Amygdala (tissue), 56 donors: ENCODE measurements around the gene COL6A3.
"Not testable (repeated sequence)": the region's sequence is repeated elsewhere in the genome, so short reads cannot be mapped to it uniquely, and the experiment has no call there.

Experiments used
- DNase-seq, 56 donors: peaks; one replicate each; lab custom pipeline; 2025; lab: John Stamatoyannopoulos, UW

The COL6A3 gene

GRCh38 chr2:237388036-237388435 is 25.9 kb downstream of the COL6A3 start:
- DNase-seq, result no peak

- no peak for DNase-seq
These were observed 29.3 kb downstream of the COL6A3 start for GRCh38 chr2:237384672-237385020.

DNA sequence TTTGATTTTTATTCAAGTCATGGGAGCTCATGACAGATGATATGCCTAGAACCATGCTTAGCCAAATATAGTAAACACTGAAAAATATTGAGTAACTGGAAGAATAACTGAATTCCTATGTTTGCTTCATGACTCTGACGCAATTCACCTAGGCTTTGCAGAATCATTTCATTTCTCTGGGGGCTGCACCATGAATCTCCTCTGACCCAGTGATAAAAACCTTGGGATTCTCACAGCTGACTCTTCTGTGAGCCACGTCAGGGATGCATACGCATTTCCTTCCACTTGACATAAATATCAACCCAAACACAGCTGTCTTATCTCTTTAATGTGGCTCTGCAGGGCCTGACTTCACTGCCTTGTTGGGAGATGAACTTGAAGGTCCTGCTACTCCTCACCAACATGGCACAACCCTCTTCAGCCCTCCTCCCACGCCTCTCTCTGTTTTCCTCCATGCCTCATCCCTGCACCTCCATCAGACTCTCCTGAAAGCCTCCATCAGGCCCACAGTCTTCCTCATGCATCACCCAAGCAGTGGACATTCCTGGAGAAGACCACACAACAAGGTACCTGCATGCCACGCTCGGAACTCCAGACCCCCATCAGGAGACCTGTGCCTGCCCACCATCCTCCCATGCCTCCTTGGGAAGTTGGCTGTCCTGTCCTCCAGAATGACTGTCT is 29.8 kb downstream of the COL6A3 start:
- no peak for DNase-seq

- DNase-seq, result no peak
These were observed 33.2 kb downstream of the COL6A3 start for GRCh38 chr2:237380768-237381167.

- no peak for DNase-seq
These were observed 34.3 kb downstream of the COL6A3 start for GRCh38 chr2:237379636-237380035.

- DNase-seq, result no peak
These were observed 35.3 kb downstream of the COL6A3 start for GRCh38 chr2:237378650-237379049.

DNA sequence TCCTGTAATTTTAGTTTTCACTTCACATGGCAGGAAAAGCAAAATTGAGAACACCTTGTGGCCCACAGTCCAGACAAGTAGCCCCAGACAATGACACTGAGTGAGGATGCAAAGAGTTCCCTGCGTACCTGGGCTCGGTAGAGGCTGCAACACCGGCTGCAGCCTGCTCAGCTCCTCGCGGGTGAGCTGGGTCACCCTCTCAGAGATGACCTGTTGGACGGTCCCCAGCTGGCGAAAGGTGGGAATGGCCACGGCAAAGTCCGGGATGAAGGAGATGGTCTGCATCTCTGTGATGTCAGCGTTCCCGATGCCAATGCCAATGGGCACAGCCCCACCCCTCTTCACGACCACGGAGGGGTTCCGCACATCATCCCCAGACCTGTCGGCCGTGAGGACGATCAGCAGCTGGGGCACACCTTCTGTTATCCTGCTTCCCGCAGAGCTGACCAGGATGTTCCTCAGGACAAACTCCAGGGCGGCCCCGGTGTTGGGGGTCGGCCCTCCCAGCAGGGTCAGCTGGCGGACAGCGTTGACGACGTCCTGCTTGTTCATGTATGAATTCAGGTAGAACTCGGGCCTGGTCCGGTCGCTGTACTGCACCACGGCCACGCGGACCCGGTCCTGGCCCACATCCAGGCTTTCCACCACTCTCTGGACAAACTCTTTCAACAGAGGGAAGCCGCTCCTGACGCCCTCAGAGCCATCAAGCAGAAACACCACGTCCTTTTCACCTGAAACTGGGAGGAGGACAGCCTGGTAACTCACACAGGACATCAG is 39.5 kb downstream of the COL6A3 start:
- DNase-seq, result no peak

DNA sequence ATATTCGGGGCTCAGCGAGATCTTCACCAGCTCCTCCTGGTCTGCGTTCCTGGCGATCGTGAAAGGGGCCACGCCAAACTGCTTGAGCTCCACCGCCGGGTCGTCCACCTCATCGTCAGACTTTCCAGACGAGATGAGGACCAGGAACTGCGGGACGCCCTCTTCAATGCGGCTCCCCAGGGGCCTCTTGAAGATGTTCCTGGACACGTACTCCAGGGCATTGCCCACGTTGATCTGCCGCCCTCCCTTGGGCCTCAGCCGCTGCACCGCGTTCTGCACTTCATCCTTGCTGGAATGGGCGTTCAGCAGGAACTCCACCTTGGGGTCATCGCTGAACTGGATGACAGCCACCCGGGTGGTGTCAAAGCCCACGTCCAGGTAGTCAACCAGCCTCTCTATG is 42.1 kb downstream of the COL6A3 start:
- no peak for DNase-seq

DNA sequence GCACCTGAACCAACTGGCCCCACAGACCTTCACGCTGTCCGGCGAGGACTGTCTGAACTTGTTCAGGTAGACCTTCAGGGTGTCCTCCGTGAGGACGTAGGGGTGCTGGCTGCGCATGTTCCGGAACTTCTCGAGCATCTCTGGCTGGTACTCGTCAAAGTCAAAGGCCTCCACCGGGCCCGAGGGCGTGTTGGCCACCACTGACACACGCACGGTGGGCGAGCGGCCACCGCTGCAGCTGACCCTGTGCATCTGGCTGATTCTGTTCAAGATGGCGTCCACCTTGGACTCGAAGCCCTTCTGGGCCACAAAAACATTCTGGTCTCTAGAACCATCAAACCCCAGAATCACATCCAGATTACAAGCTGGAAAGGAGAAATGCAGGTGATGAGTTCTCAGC is 48.3 kb downstream of the COL6A3 start:
- no peak for DNase-seq

DNA sequence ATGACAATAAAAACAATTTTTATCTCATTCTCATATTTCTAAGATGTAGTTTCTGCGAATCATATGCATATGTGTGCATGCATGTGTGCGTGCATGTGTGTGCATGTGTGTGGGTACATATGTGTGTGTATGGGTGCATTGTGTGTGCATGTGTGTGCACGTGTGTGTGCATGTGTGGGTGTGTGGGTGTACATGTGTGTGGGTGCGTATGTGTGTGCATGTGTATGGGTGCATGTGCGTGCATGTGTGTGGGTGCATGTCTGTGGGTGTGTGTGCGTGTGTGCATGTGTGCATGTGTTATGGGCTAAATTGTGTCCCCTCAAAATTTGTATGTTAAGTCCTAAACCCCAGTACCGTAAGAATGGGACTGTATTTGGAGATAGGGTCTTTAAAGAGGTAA is 49.3 kb downstream of the COL6A3 start:
- DNase-seq, result no peak

DNA sequence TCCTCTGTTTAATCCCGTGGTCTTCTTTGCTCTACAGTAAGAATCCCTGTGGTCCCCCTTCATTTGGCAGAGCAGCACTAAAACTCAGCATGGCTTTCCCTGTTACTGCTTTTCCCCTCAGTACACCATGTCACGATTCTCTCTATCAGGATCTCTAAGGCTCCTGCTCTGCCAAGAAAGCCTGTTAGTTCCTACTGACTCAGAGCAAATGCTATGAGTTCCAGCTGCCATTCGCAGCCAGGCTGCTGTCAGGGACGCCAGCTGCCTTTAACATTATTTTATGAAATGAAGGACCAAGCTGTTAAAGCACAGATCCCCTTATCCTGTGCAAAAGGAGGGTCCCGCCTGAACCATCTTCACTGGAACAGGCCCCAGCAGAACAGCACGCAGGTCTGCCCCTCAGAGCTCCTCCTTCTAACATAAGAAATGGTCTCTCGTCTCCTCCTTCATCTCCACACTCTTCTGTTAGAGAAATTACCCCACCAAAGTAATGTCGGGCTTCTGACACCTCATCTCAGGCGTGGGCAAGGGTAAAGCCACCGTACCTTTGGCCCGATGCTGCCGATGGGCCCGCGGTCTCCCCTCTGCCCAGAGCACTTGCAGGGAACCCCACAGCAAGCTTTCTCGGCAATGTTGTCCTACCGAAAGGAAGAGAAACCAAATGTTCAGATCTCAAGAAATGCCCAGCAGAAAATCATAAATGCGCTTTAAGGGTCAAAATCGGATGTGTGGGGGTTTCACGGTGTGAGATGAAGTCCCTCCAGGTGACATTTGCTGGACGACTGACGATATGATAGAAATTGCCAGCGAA is 52.6 kb downstream of the COL6A3 start:
- no peak for DNase-seq

GRCh38 chr2:237359894-237360780 is 53.8 kb downstream of the COL6A3 start:
- no peak for DNase-seq

GRCh38 chr2:237359518-237359840 is 54.5 kb downstream of the COL6A3 start:
- no peak for DNase-seq

DNA sequence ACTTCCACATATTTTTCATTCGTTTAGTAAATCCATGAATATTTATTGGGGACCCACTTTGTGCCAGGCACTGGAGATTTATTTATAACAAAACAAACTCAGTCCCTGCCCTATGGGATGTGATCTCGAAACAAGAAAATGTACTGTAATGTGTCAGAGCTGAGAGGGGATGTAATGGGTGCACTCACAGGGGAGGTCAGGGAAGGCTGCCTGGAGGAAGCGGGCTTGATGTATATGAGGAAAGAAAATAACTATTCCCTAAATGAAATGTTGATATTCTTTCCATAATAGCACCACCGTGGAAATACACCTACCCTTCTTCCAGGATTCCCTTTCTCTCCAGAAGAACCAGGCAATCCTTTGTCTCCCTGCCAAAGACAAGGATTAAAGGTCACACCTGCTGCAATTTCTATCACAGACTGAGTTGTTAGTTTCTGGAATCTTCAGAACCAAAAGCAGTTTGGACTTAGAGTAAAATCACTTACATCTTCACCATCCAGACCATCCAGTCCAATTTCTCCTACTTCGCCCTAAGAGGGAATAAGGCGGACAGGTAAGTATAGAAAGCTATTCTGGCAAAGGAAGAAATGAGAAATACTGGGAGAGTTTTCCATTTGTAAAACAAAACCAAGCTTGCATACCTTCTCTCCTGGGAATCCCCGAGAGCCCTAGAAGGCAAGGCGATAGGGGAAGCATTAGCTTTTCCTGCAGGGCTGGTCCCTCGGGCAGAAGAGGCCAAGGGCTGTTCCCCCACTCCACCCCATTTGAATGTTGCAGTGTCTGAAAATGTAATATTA is 55.0 kb downstream of the COL6A3 start:
- no peak for DNase-seq

- no peak for DNase-seq
These were observed 58.3 kb downstream of the COL6A3 start for GRCh38 chr2:237355701-237356100.

DNA sequence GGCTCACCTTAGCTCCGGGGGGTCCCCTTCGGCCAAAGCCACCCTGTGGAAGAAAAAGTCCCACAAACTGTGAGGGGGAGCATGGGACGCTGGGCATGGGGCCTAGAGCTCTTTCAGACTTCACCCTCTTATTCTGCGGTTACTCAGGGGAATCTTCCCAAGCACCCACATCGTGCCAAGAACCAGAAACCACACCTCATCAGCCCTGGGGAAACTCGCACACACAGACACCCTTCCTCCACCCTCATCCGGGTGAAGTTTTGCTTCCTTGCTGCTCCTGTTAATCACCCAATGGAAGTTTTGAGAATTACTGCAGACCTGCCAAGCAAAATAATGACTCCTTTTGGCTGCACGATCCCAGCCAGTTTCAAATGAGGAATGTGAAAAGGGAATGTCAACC is 59.1 kb downstream of the COL6A3 start:
- no peak for DNase-seq

GRCh38 chr2:237354172-237354571 is 59.8 kb downstream of the COL6A3 start:
- not testable (repeated sequence) for DNase-seq

GRCh38 chr2:237353215-237353614 is 60.7 kb downstream of the COL6A3 start:
- no peak for DNase-seq

- DNase-seq, result no peak
These were observed 61.6 kb downstream of the COL6A3 start for GRCh38 chr2:237352279-237352845.
